KMS-11 (cell line): ENCODE measurements around the gene IFNL1.
A peak's percentile ranks its signal among the peaks of the same experiment; 100 is the strongest.

Experiments used
- H2AFZ ChIP-seq: fragments of 200-600 bp; sonication (generic); 2 replicates; pipeline ENCODE4 v1.6.1; 2016; ENCODE audit warnings: antibody characterized with exemption, mixed run types, low read depth
- H3K27ac ChIP-seq: fragments of 200-600 bp; sonication (generic); 2 replicates; pipeline ENCODE4 v1.6.1; 2016; ENCODE audit warnings: mild to moderate bottlenecking, mixed run types
- H3K27me3 ChIP-seq: fragments of 200-600 bp; sonication (generic); 2 replicates; pipeline ENCODE4 v1.6.1; 2017; ENCODE audit warnings: mild to moderate bottlenecking, low read depth, mixed run types, moderate library complexity; ENCODE audit not compliant: insufficient read depth
- H3K36me3 ChIP-seq: fragments of 200-600 bp; sonication (generic); 2 replicates; pipeline ENCODE4 v1.6.1; 2017; ENCODE audit warnings: mild to moderate bottlenecking, mixed run types; ENCODE audit not compliant: insufficient read depth
- H3K4me1 ChIP-seq: fragments of 200-600 bp; sonication (generic); 2 replicates; pipeline ENCODE4 v1.6.1; 2016; ENCODE audit warnings: mild to moderate bottlenecking, low read depth, mixed run types; ENCODE audit not compliant: poor library complexity, severe bottlenecking
- H3K4me2 ChIP-seq: fragments of 200-600 bp; sonication (generic); 2 replicates; pipeline ENCODE4 v1.7.0; 2016; ENCODE audit warnings: mild to moderate bottlenecking, mixed run types
- H3K4me3 ChIP-seq: fragments of 200-600 bp; sonication (generic); IDR thresholded peaks from 2 replicates; pipeline ENCODE4 v1.6.1; 2017; ENCODE audit warnings: low read depth, low read length, mixed read lengths; ENCODE audit not compliant: insufficient read depth
- H3K79me2 ChIP-seq: fragments of 200-600 bp; sonication (generic); 2 replicates; pipeline ENCODE4 v1.6.1; 2016; ENCODE audit warnings: low read depth, mixed run types; ENCODE audit not compliant: insufficient read depth
- H3K9ac ChIP-seq: fragments of 200-600 bp; sonication (generic); 2 replicates; pipeline ENCODE4 v1.6.1; 2016; ENCODE audit warnings: mild to moderate bottlenecking, mixed run types
- H4K20me1 ChIP-seq: fragments of 200-600 bp; sonication (generic); 2 replicates; pipeline ENCODE4 v1.6.1; 2016; ENCODE audit warnings: mild to moderate bottlenecking, mixed run types; ENCODE audit not compliant: insufficient read depth
- CTCF ChIP-seq: fragments of 200-600 bp; sonication (generic); conservative IDR thresholded peaks from 2 replicates; pipeline ENCODE4 v1.6.1; 2017; ENCODE audit warnings: low read depth, mild to moderate bottlenecking, antibody characterized with exemption, low read length, moderate library complexity, mixed read lengths

Gene IFNL1

GRCh38 chr19:39325778-39326665 is 29.8 kb downstream of the IFNL1 start:
- H3K4me2 ChIP-seq: no peak overlapping the region
- no peaks in the 10 kb centered on the region for H3K79me2 ChIP-seq
- H3K9ac ChIP-seq: no peak overlapping the region
- no peaks in the 10 kb centered on the region for H3K36me3 ChIP-seq
- no peak overlapping the region for H2AFZ ChIP-seq
- H3K27ac ChIP-seq: no peak overlapping the region
- H4K20me1 ChIP-seq: no peaks in the 10 kb centered on the region
- peaks cover 10% of the 10 kb centered on the region for H3K4me1 ChIP-seq
- no peak overlapping the region for H3K4me3 ChIP-seq
- no peak for TF ChIP-seq CTCF
- no peaks in the 10 kb centered on the region for H3K27me3 ChIP-seq

GRCh38 chr19:39327363-39328045 is 31.3 kb downstream of the IFNL1 start:
- Histone ChIP-seq H3K36me3 (no peaks in the 10 kb centered on the region), H3K4me2 (no peak overlapping the region), H3K27ac (no peak overlapping the region), H2AFZ (no peak overlapping the region), H3K4me1 (peaks cover 5% of the 10 kb centered on the region), H3K27me3 (no peaks in the 10 kb centered on the region), H3K4me3 (no peak overlapping the region), H3K79me2 (no peaks in the 10 kb centered on the region), H3K9ac (no peak overlapping the region), H4K20me1 (no peaks in the 10 kb centered on the region)
- no peak for TF ChIP-seq CTCF

DNA sequence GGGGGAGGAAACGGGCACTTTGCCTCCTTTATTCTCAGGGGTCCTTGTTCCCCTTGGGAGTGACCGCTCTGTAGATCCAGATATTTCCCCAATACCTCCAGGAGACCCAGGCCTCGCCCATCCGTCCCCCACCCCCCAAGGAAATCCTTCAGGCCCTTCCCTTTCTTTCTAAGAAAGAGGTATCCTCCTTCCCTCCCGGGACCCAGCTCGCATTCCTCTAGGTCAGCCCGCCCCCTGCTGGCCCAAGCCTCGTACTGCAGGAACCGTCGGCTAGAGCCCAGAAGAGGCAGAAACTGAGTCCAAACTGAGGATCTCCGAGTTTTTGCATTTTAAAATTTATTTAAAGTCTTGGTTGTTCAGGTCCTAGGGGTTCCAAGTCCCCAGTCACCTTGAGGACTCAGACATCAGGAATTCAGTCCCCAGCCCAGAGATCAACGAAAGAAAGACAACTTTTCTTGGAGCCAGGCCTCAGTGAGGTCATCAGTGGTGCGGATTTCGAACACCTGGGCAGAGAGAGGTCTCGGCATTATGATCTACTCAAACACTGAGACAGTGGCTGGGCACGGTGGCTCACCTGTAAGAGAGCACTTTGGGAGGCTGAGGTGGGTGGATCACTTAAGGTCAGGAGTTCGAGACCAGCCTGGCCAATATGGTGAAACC is 32.0 kb downstream of the IFNL1 start:
- no peak overlapping the region for H3K9ac ChIP-seq
- TF ChIP-seq CTCF: peak; percentile 99
- no peak overlapping the region for H3K27ac ChIP-seq
- H3K4me1 ChIP-seq: peaks cover 5% of the 10 kb centered on the region
- H3K4me3 ChIP-seq: no peak overlapping the region
- H4K20me1 ChIP-seq: no peaks in the 10 kb centered on the region
- no peaks in the 10 kb centered on the region for H3K36me3 ChIP-seq
- no peaks in the 10 kb centered on the region; the same call in 1 of the 2 replicates for H3K79me2 ChIP-seq
- no peak overlapping the region for H3K4me2 ChIP-seq
- H3K27me3 ChIP-seq: no peaks in the 10 kb centered on the region
- H2AFZ ChIP-seq: no peak overlapping the region

- TF ChIP-seq CTCF: no peak
- no peak overlapping the region for H3K27ac ChIP-seq
Measured at GRCh38 chr19:39329948-39330347, 33.7 kb downstream of the IFNL1 start.

More at GRCh38 chr19:39329948-39330347, 33.7 kb downstream of the IFNL1 start:
- H3K4me1 ChIP-seq: peaks cover 14% of the 10 kb centered on the region
- H2AFZ ChIP-seq: no peak overlapping the region
- H3K36me3 ChIP-seq: no peaks in the 10 kb centered on the region
- H3K9ac ChIP-seq: no peak overlapping the region
- H3K4me3 ChIP-seq: no peak overlapping the region
- no peaks in the 10 kb centered on the region for H3K27me3 ChIP-seq
- H3K4me2 ChIP-seq: no peak overlapping the region
- H3K79me2 ChIP-seq: peaks cover 16% of the 10 kb centered on the region; the same call in 1 of the 2 replicates
- no peaks in the 10 kb centered on the region for H4K20me1 ChIP-seq
